Activated CD4-positive, alpha-beta memory T cell treated with anti-CD3 and anti-CD28 coated beads for 36 hours (primary cell): ENCODE measurements around the gene TRIM71. TPM values are rescaled to one million over a fixed set of nuclear protein-coding genes. Genes with fewer than 3 reads are reported as not detected.

Source experiments
- CTCF ChIA-PET: fragments of 350-600 bp; sonication (Branson Sonifier 250); formaldehyde crosslinking; loops from one replicate; lab custom pipeline; 2021; ENCODE audit warnings: antibody characterized with exemption, inconsistent platforms; lab: Charles Lee
- POLR2A ChIA-PET: fragments of 350-600 bp; sonication (Branson Sonifier 250); formaldehyde crosslinking; loops from one replicate; lab custom pipeline; 2021; ENCODE audit warnings: antibody characterized with exemption; lab: Charles Lee
- DNase-seq: peaks from one replicate; pipeline ENCODE4 v3.0.0-alpha.2; 2020
- H3K27ac Mint-ChIP-seq: one replicate; pipeline ENCODE4 v1.8.0; 2021; ENCODE audit warnings: mixed read lengths
- H3K27me3 Mint-ChIP-seq: one replicate; pipeline ENCODE4 v1.8.0; 2021; ENCODE audit warnings: mixed read lengths
- H3K36me3 Mint-ChIP-seq: one replicate; pipeline ENCODE4 v1.8.0; 2021; ENCODE audit warnings: mixed read lengths
- H3K4me1 Mint-ChIP-seq: one replicate; pipeline ENCODE4 v1.8.0; 2021; ENCODE audit warnings: low read depth, mixed read lengths
- H3K4me3 Mint-ChIP-seq: one replicate; pipeline ENCODE4 v1.8.0; 2021; ENCODE audit warnings: mild to moderate bottlenecking, mixed read lengths
- H3K9me3 Mint-ChIP-seq: one replicate; pipeline ENCODE4 v1.8.0; 2021; ENCODE audit warnings: mixed read lengths
- intact Hi-C: fragments of 100-400 bp; cut with micrococcal nuclease; formaldehyde crosslinking; loops from one replicate; pipeline ENCODE4 v1.15.1; 2023
- total RNA-seq, 2 experiments: library from RNA; stranded (reverse); gene quantifications; one replicate each; pipeline ENCODE4 v1.2.3, GENCODE V29; 2021

The TRIM71 gene
- total RNA-seq, 2 experiments from 2014 or later, result 0.02 TPM

DNA sequence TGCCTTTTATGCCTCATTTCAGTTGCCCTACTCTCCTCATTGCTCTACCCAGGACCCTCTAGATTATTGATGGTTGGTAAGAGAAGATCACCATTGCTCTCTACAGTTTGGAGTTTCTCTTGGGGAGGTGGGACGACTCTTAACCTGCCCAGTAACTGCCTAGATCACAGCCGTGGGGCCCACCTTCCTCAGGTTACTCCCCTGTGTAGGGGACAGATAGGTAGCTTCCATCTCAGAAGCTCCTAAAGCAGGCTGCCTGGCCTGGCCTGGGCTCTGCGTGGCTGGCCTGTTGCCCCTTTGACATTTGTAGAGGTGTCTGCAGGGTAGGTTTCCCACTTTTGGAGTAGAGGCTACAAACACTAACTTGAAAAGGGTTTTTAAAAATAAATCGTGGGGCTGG is 42.7 kb downstream of the TRIM71 start:
- peaks cover 8% of the 10 kb centered on the region for H3K27me3 Mint-ChIP-seq
- ChIA-PET POLR2A (no interaction called here), CTCF (no interaction called here)
- no peak overlapping the region for H3K4me3 Mint-ChIP-seq
- DNase-seq, result no peak
- intact Hi-C loops, result no loop called here
- H3K36me3 Mint-ChIP-seq, result no peaks in the 10 kb centered on the region
- H3K9me3 Mint-ChIP-seq, result no peaks in the 10 kb centered on the region
- no peak overlapping the region for H3K27ac Mint-ChIP-seq
- H3K4me1 Mint-ChIP-seq, result peaks cover 3% of the 10 kb centered on the region

- peaks cover 8% of the 10 kb centered on the region for H3K4me1 Mint-ChIP-seq
- intact Hi-C loops, result no loop called here
- H3K27ac Mint-ChIP-seq, result no peak overlapping the region
- no peak overlapping the region for H3K4me3 Mint-ChIP-seq
- ChIA-PET CTCF (no interaction called here), POLR2A (no interaction called here)
- DNase-seq, result no peak
- no peaks in the 10 kb centered on the region for H3K9me3 Mint-ChIP-seq
- H3K36me3 Mint-ChIP-seq, result no peaks in the 10 kb centered on the region
- H3K27me3 Mint-ChIP-seq, result peaks cover 6% of the 10 kb centered on the region
Observed at GRCh38 chr3:32861681-32862080, 43.9 kb downstream of the TRIM71 start.

- no peaks in the 10 kb centered on the region for H3K36me3 Mint-ChIP-seq
- ChIA-PET POLR2A (no interaction called here), CTCF (no interaction called here)
- peaks cover 8% of the 10 kb centered on the region for H3K4me1 Mint-ChIP-seq
- H3K4me3 Mint-ChIP-seq, result no peak overlapping the region
- H3K27ac Mint-ChIP-seq, result no peak overlapping the region
- intact Hi-C loops, result no loop called here
- no peak for DNase-seq
- H3K27me3 Mint-ChIP-seq, result peaks cover 4% of the 10 kb centered on the region
- no peaks in the 10 kb centered on the region for H3K9me3 Mint-ChIP-seq
Observed at GRCh38 chr3:32862247-32862935, 44.6 kb downstream of the TRIM71 start.

GRCh38 chr3:32862936-32863487 is 45.2 kb downstream of the TRIM71 start:
- H3K27me3 Mint-ChIP-seq, result peaks cover 4% of the 10 kb centered on the region
- intact Hi-C loops, result no loop called here
- no peaks in the 10 kb centered on the region for H3K9me3 Mint-ChIP-seq
- peaks cover 8% of the 10 kb centered on the region for H3K4me1 Mint-ChIP-seq
- no peaks in the 10 kb centered on the region for H3K36me3 Mint-ChIP-seq
- ChIA-PET POLR2A (no interaction called here), CTCF (no interaction called here)
- no peak overlapping the region for H3K27ac Mint-ChIP-seq
- no peak overlapping the region for H3K4me3 Mint-ChIP-seq
- DNase-seq, result no peak

GRCh38 chr3:32865383-32865782 is 47.6 kb downstream of the TRIM71 start:
- Mint-ChIP-seq H3K4me1 (peaks cover 8% of the 10 kb centered on the region), H3K9me3 (no peaks in the 10 kb centered on the region), H3K27ac (no peak overlapping the region), H3K36me3 (no peaks in the 10 kb centered on the region), H3K4me3 (no peak overlapping the region), H3K27me3 (peaks cover 6% of the 10 kb centered on the region)
- ChIA-PET CTCF (no interaction called here), POLR2A (no interaction called here)
- intact Hi-C loops, result no loop called here
- DNase-seq, result peak; percentile 15

DNA sequence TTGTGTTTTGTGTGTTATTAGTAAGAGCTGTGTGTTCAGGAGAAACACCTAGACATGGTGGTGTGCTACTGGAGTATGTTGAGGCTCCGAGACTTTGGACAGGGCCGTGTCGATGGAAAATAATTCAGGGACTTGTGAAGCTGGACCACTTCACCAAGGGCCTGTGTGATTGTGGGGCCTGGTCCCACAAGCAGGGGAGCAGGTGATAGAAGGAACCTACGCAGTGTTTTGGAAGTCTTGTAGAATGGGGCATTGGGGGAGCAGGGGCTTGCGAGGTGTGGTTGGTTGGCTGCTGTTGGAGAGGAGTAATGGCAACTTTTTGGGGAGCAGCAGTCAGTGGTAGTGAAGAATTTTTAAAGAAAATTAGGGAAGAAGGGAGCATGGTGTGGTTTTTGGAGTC is 48.7 kb downstream of the TRIM71 start:
- Mint-ChIP-seq H3K4me1 (peaks cover 8% of the 10 kb centered on the region), H3K4me3 (no peak overlapping the region), H3K27ac (no peak overlapping the region), H3K36me3 (no peaks in the 10 kb centered on the region), H3K27me3 (peaks cover 9% of the 10 kb centered on the region), H3K9me3 (no peaks in the 10 kb centered on the region)
- intact Hi-C loops, result no loop called here
- ChIA-PET CTCF (no interaction called here), POLR2A (no interaction called here)
- no peak for DNase-seq

DNA sequence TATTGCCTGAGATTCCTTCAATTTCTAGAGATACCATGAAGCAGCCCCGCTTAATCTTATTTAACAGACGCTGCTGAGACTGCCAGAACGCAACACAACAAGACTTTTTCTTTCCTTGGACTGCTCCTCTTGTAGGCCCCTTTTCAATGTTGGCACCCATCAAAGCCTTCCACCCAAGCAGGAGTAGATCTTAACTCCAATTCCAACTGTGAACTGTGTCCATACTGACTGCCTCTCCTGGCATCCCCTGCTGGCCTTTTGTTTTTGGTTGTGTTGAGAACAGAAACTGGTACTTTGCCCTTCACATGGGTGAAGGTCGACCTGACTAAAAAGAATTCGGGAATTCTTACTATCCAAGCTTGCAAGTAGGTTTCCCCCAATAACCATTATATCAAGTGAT is 50.2 kb downstream of the TRIM71 start:
- intact Hi-C loops, result no loop called here
- peaks cover 8% of the 10 kb centered on the region for H3K4me1 Mint-ChIP-seq
- CTCF ChIA-PET, result no interaction called here
- POLR2A ChIA-PET, result no interaction called here
- no peak overlapping the region for H3K27ac Mint-ChIP-seq
- no peaks in the 10 kb centered on the region for H3K36me3 Mint-ChIP-seq
- no peak for DNase-seq
- H3K4me3 Mint-ChIP-seq, result no peak overlapping the region
- no peaks in the 10 kb centered on the region for H3K9me3 Mint-ChIP-seq
- peaks cover 11% of the 10 kb centered on the region for H3K27me3 Mint-ChIP-seq

DNA sequence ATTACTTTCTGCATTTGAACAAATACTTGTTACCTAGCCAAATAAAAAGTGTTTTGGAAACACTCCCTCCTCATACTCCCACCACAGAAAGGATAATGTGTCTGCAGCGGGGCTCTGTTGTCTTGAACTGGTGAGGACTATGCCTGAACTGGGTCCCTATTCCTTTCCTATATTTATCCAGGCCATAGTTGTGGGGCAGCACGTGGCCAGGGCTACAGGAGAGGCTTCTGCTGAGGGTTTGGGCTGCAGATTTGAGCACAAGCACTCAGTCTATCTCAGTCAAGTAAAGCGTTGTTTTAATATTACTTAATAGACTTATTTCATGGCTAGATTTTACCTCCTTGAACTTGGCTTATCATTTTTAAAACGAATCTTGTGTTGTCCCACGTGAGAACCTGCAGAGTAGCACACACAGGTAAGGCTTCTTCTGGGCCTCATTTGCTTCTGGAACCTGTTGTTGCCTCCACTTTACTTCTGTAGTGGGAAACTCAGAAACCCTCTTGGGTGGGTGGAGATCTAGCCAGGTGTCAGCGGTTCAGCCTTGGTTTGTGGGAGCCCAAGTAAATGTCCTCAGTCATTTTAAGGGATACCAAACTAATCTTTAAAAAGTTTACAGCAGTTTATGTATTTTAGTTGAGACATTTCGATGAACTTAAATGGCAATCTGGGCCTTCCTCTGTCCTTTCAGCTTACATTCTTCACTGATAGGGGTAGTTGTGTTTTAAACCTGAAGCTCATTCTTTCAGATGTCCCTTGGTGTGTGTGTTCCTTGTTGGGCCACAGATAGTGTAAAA is 51.1 kb downstream of the TRIM71 start:
- Mint-ChIP-seq H3K9me3 (no peaks in the 10 kb centered on the region), H3K36me3 (no peaks in the 10 kb centered on the region), H3K4me3 (no peak overlapping the region), H3K27me3 (peaks cover 11% of the 10 kb centered on the region), H3K27ac (no peak overlapping the region), H3K4me1 (peaks cover 8% of the 10 kb centered on the region)
- intact Hi-C loops, result no loop called here
- no peak for DNase-seq
- POLR2A ChIA-PET, result no interaction called here
- CTCF ChIA-PET, result no interaction called here

GRCh38 chr3:32869513-32870047 is 51.8 kb downstream of the TRIM71 start:
- Mint-ChIP-seq H3K36me3 (no peaks in the 10 kb centered on the region), H3K27me3 (peaks cover 7% of the 10 kb centered on the region), H3K4me3 (no peak overlapping the region), H3K4me1 (peaks cover 8% of the 10 kb centered on the region), H3K9me3 (no peaks in the 10 kb centered on the region), H3K27ac (no peak overlapping the region)
- POLR2A ChIA-PET, result no interaction called here
- intact Hi-C loops, result no loop called here
- no peak for DNase-seq
- CTCF ChIA-PET, result no interaction called here

GRCh38 chr3:32870373-32871095 is 52.7 kb downstream of the TRIM71 start:
- Mint-ChIP-seq H3K9me3 (no peaks in the 10 kb centered on the region), H3K36me3 (no peaks in the 10 kb centered on the region), H3K27ac (no peak overlapping the region), H3K4me1 (peaks cover 5% of the 10 kb centered on the region), H3K27me3 (peaks cover 7% of the 10 kb centered on the region), H3K4me3 (no peak overlapping the region)
- intact Hi-C loops, result no loop called here
- POLR2A ChIA-PET, result no interaction called here
- no peak for DNase-seq
- CTCF ChIA-PET, result no interaction called here

- Mint-ChIP-seq H3K4me1 (peaks cover 4% of the 10 kb centered on the region), H3K9me3 (no peaks in the 10 kb centered on the region), H3K36me3 (no peaks in the 10 kb centered on the region), H3K27me3 (peaks cover 10% of the 10 kb centered on the region), H3K4me3 (no peak overlapping the region), H3K27ac (no peak overlapping the region)
- CTCF ChIA-PET, result no interaction called here
- DNase-seq, result no peak
- POLR2A ChIA-PET, result no interaction called here
- intact Hi-C loops, result no loop called here
Observed at GRCh38 chr3:32871273-32871672, 53.5 kb downstream of the TRIM71 start.
